ENCODE results near the gene UBXN11. TPM values are rescaled to one million over a fixed set of nuclear protein-coding genes. Genes with fewer than 3 reads are reported as not detected.

The UBXN11 gene
- total and polyA plus RNA-seq, 2 of the 13 experiments (the other 11 are each of a cell fraction or from before 2014, with no cell fraction given), result 9.3 to 10.4 TPM

GRCh38 chr1:26321315-26322041 lies 15.0 kb upstream of the UBXN11 start (continued):
- TF ChIP-seq ZBTB40 (IDR thresholded peaks at IDR 0.05) (no peak), ZBTB40 (CRISPR knock-in tag; IDR thresholded peaks at IDR 0.05) (no peak), ZNF781 (CRISPR knock-in tag; IDR thresholded peaks at IDR 0.05; ENCODE audit: borderline replicate concordance, not compliant biosample characterization) (no peak), ZNF639 (CRISPR knock-in tag; conservative IDR thresholded peaks at IDR 0.05) (no peak), ZNF34 (CRISPR knock-in tag; IDR thresholded peaks at IDR 0.05; ENCODE audit: borderline replicate concordance) (no peak), ZFAT (CRISPR knock-in tag; conservative IDR thresholded peaks at IDR 0.05) (no peak), SP4 (CRISPR knock-in tag; IDR thresholded peaks at IDR 0.05) (peak; percentile 62; the same call in 1 of the 2 replicates), ZNF468 (CRISPR knock-in tag; IDR thresholded peaks at IDR 0.05) (no peak), HNRNPK (IDR thresholded peaks at IDR 0.05; ENCODE audit: low read depth, low read length, poor library complexity, severe bottlenecking) (no peak), CREB3 (CRISPR knock-in tag; IDR thresholded peaks at IDR 0.05) (no peak), ZNF556 (CRISPR knock-in tag; IDR thresholded peaks at IDR 0.05; ENCODE audit: borderline replicate concordance) (no peak), XRCC5 (optimal IDR thresholded peaks at IDR 0.05; ENCODE audit: low read length) (peak; percentile 59), LBX2 (CRISPR knock-in tag; IDR thresholded peaks at IDR 0.05; ENCODE audit: borderline replicate concordance) (no peak), MAFF (IDR thresholded peaks at IDR 0.05; ENCODE audit: low read depth, low read length) (no peak), NFE2L1 (CRISPR knock-in tag; IDR thresholded peaks at IDR 0.05; ENCODE audit: borderline replicate concordance) (no peak), ELF3 (CRISPR knock-in tag; IDR thresholded peaks at IDR 0.05) (peak; percentile 24; the same call in 1 of the 2 replicates), NBN (conservative IDR thresholded peaks at IDR 0.05) (no peak), ZBTB38 (CRISPR knock-in tag; IDR thresholded peaks at IDR 0.05) (peak; percentile 57; the same call in 1 of the 2 replicates)
